Tibial nerve (tissue), 4 donors: Measurements from ENCODE around the gene DAPK1. TPM values are rescaled to one million over a fixed set of nuclear protein-coding genes. Genes with fewer than 3 reads are reported as not detected.

Experiments used
- DNase-seq, 2 donors: peaks; one replicate each; pipeline ENCODE4 v3.0.0-alpha.2; 2019; ENCODE audit warnings: low spot score in 2 of 2
- H3K27ac ChIP-seq, 4 donors: fragments of 200-600 bp; sonication (generic) in 3 of 4; one replicate each; pipeline ENCODE4 v1.5.1; 2017 to 2019; ENCODE audit warnings: mild to moderate bottlenecking in 1 of 4
- H3K27me3 ChIP-seq, 2 donors: fragments of 200-600 bp; sonication (generic) in 1 of 2; one replicate each; pipeline versions ENCODE4 v1.5.1 to v1.6.0; 2017 to 2019
- H3K36me3 ChIP-seq, 3 donors: fragments of 200-600 bp; sonication (generic); one replicate each; pipeline ENCODE4 v1.5.1; 2018 to 2019
- H3K4me1 ChIP-seq, 4 donors: fragments of 200-600 bp; sonication (generic) in 3 of 4; one replicate each; pipeline ENCODE4 v1.5.1; 2017 to 2019
- H3K4me3 ChIP-seq, 4 donors: fragments of 200-600 bp; sonication (generic) in 3 of 4; one replicate each; pipeline ENCODE4 v1.5.1; 2017 to 2019; ENCODE audit warnings: mild to moderate bottlenecking in 1 of 4, moderate library complexity in 1 of 4
- H3K9me3 ChIP-seq, 4 donors: fragments of 200-600 bp; sonication (generic) in 3 of 4; one replicate each; pipeline ENCODE4 v1.5.1; 2017 to 2019
- EP300 ChIP-seq, 2 donors: sonication (generic); formaldehyde crosslinking; IDR thresholded peaks; one replicate each; pipeline ENCODE4 v1.6.1; 2017; ENCODE audit warnings: antibody characterized with exemption in 2 of 2, mild to moderate bottlenecking in 1 of 2
- POLR2A ChIP-seq, 2 donors: fragments of 450-650 bp; IDR thresholded peaks; one replicate each; pipeline ENCODE4 v1.6.1; 2017; ENCODE audit warnings: antibody characterized with exemption in 2 of 2, mild to moderate bottlenecking in 2 of 2, moderate library complexity in 2 of 2
- WGBS, 2 donors: methylation state at CpG; one replicate each; pipeline ENCODE4 v1.1.5; 2018; 5-methylcytosine and 5-hydroxymethylcytosine counted together
- total RNA-seq, 4 donors: library from RNA; depleted of rRNA; stranded (reverse); fragments of >200 nt; gene quantifications; one replicate each; pipeline ENCODE4 v1.1.0, GENCODE V29; 2016
- TF ChIP-seq, protein P1 (sequence below), 5 experiments: fragments of 200-600 bp in 3 of 5; fragments of 450-650 bp in 2 of 5; sonication (generic) in 3 of 5; IDR thresholded peaks; one replicate each; pipeline ENCODE4 v1.5.1; 2016 to 2019; ENCODE audit warnings: antibody characterized with exemption in 5 of 5, mild to moderate bottlenecking in 3 of 5, moderate library complexity in 2 of 5

DAPK1 gene
- total RNA-seq, 4 donors from 2014 or later: 58.8 to 97.3 (median 64.2) TPM

DNA sequence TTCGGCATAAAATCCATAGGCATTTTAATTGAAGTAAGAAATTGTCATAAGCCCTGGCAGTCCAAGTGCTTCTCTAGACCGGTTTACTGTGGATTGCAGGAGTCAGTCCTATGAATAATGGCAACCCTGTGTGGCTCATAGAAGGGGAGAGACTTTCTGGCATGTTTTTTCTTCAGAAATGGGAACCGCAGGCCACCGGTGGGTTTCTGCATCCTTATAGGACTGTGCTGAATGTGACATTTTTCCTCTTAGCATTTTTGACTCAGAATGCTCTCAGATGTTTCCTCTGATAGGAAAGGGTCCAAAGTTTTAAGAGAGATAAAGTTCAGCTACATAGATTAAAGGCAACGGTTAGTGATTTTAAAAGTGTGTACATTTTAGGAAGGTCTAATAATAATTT, 6.3 kb downstream of the DAPK1 start:
- no peak for DNase-seq
- no peak for TF ChIP-seq EP300 (IDR thresholded peaks at IDR 0.05)
- TF ChIP-seq, protein P1, sequence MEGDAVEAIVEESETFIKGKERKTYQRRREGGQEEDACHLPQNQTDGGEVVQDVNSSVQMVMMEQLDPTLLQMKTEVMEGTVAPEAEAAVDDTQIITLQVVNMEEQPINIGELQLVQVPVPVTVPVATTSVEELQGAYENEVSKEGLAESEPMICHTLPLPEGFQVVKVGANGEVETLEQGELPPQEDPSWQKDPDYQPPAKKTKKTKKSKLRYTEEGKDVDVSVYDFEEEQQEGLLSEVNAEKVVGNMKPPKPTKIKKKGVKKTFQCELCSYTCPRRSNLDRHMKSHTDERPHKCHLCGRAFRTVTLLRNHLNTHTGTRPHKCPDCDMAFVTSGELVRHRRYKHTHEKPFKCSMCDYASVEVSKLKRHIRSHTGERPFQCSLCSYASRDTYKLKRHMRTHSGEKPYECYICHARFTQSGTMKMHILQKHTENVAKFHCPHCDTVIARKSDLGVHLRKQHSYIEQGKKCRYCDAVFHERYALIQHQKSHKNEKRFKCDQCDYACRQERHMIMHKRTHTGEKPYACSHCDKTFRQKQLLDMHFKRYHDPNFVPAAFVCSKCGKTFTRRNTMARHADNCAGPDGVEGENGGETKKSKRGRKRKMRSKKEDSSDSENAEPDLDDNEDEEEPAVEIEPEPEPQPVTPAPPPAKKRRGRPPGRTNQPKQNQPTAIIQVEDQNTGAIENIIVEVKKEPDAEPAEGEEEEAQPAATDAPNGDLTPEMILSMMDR (IDR thresholded peaks at IDR 0.05): no peak
- TF ChIP-seq POLR2A (IDR thresholded peaks at IDR 0.05): no peak
- Histone ChIP-seq H3K4me1 (peaks cover 0 to 30% (median 0%) of the 10 kb centered on the region in 4 donors), H3K4me3 (no peak overlapping the region), H3K27ac (no peak overlapping the region), H3K9me3 (peaks cover 0 to 5% (median 0%) of the 10 kb centered on the region in 4 donors), H3K27me3 (no peaks in the 10 kb centered on the region), H3K36me3 (no peaks in the 10 kb centered on the region)
- 62 to 63% methylated on average over 5 of the region's 5 CpGs for WGBS, 2 donors

DNA sequence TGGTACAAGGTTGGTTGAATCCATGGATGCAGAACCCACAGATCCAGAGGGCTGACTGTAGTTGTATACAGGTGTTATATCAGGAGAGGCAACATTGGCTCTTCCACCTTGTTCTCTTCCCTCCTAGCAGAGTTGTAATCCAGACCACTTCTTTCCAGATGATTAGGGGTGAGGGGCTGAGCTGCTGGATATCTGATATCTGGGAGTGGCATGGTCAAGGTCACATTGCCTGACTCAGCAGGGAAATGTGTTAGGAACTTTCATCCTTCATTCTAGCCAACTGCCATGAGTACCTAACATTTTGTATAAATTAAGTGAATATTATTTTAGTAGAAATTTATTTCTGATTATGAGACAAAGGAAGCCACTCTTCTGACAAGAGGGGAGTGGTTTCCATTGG, 7.3 kb downstream of the DAPK1 start:
- H3K36me3 ChIP-seq: no peaks in the 10 kb centered on the region
- H3K4me1 ChIP-seq: peaks cover 0 to 23% (median 0%) of the 10 kb centered on the region in 4 donors
- no peak for DNase-seq
- TF ChIP-seq POLR2A (IDR thresholded peaks at IDR 0.05): no peak
- H3K4me3 ChIP-seq: no peak overlapping the region
- no peaks in the 10 kb centered on the region for H3K27me3 ChIP-seq
- H3K9me3 ChIP-seq: peaks cover 0 to 5% (median 0%) of the 10 kb centered on the region in 4 donors
- H3K27ac ChIP-seq: no peak overlapping the region

DNA sequence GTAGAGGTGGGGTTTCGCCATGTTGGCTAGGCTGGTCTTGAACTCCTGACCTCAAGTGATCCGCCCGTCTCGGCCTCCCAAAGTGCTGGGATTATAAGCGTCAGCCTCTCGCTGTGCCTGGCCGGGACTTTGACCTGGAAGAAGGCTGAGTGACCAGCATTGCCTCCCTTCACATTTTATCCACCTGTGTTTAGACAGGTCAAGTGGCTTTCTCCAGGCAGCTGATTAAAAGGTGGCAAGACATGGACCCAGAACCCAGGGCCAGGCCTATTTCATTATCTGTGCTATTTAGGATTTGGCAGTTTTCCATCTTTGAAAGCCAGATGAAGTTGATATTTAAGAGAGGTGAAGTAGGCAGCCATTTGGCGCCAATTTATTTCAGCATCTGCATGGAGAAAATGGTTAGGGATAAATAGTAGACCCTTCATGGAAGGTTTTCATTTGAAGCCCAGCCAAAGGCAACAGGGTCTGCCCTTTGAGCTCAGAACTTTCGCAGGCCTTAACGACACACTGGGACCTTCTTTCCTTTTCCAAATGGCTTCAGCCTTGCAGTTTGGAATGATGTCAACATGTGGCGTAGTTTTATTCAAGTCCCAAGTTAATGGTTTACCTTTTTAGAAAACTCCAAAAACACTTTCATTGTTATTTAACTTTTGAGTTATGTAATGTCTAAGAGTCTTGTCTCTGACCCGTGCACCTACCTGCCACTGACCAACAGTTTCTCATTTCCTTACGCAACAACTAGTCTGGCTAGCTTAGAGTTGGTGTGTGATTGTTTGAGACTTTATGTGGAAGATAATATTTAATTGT, 8.4 kb downstream of the DAPK1 start:
- Histone ChIP-seq H3K4me3 (no peak overlapping the region), H3K9me3 (peaks cover 0 to 5% (median 0%) of the 10 kb centered on the region in 4 donors), H3K27me3 (no peaks in the 10 kb centered on the region), H3K27ac (no peak overlapping the region), H3K4me1 (peaks cover 0 to 19% (median 0%) of the 10 kb centered on the region in 4 donors), H3K36me3 (no peaks in the 10 kb centered on the region)
- no peak for DNase-seq
- TF ChIP-seq EP300 (IDR thresholded peaks at IDR 0.05) (no peak), POLR2A (IDR thresholded peaks at IDR 0.05) (no peak)
- TF ChIP-seq, protein P1 (IDR thresholded peaks at IDR 0.05): no peak
- 90 to 93% methylated on average over 13 of the region's 13 CpGs for WGBS, 2 donors

DNA sequence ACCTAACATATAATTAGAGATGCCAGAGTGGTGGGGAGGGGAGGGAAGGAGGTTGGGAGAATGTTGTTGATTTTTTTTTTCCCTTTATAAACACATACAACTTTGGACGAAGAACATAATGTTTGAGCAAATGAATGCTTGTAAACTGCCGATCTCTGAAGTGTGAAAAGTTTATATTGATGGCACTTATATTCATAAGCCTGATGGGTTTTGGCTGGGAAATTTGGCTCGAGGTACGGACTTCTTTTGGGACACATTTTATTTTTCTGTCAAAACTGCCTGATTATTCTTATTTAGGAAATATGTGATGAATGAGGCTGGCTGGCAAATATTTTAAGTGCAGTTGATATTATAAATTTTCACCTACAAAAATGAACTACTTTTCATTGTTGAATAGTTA, 9.9 kb downstream of the DAPK1 start:
- no peaks in the 10 kb centered on the region for H3K36me3 ChIP-seq
- H3K4me3 ChIP-seq: no peak overlapping the region
- no peak for DNase-seq
- H3K27ac ChIP-seq: no peak overlapping the region
- H3K27me3 ChIP-seq: no peaks in the 10 kb centered on the region
- 79 to 84% methylated on average over 4 of the region's 4 CpGs for WGBS, 2 donors
- H3K4me1 ChIP-seq: peaks cover 0 to 4% (median 0%) of the 10 kb centered on the region in 4 donors
- H3K9me3 ChIP-seq: peaks cover 0 to 5% (median 0%) of the 10 kb centered on the region in 4 donors
- TF ChIP-seq POLR2A (IDR thresholded peaks at IDR 0.05) (no peak), EP300 (IDR thresholded peaks at IDR 0.05) (no peak)
- TF ChIP-seq, protein P1 (IDR thresholded peaks at IDR 0.05): no peak

DNA sequence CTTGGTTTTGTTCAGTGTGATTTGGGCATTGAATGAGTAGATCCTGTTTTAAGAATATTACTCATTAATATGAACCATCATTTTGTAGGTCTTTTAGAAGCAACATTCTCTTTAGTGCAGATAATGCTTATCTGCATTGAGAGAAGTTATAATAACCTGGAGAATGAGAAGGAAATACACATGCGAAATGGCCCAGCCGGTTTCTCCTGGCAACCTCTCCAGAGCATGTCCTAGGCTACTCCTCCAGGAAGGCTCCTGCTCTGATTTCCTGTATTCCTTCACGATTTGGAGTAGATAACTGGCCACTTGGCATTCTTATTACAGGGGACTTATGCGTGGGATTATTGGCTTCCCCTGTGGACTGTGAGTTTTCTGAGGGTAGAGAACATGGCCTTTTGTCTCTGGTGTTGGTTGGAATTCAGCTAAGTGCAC, 12.6 kb downstream of the DAPK1 start:
- Histone ChIP-seq H3K27me3 (no peaks in the 10 kb centered on the region), H3K9me3 (peaks cover 0 to 5% (median 0%) of the 10 kb centered on the region in 4 donors), H3K36me3 (no peaks in the 10 kb centered on the region), H3K4me3 (no peak overlapping the region), H3K27ac (no peak overlapping the region), H3K4me1 (peaks cover 0 to 12% (median 0%) of the 10 kb centered on the region in 4 donors)
- 82% methylated on average over 4 of the region's 4 CpGs for WGBS, 2 donors
- DNase-seq: no peak
- TF ChIP-seq, protein P1 (IDR thresholded peaks at IDR 0.05): no peak
- TF ChIP-seq POLR2A (IDR thresholded peaks at IDR 0.05): no peak
- TF ChIP-seq EP300 (IDR thresholded peaks at IDR 0.05): no peak
